GM18520 (cell line): ENCODE measurements around the gene SLC2A11.
"Not testable (repeated sequence)": the region's sequence is repeated elsewhere in the genome, so short reads cannot be mapped to it uniquely, and the experiment has no call there.

ENCODE experiments used
- ATAC-seq: cut with Tn5 transposase; IDR thresholded peaks from one replicate; pipeline ENCODE4 v1.9.1; 2021; ENCODE audit not compliant: unreplicated experiment

SLC2A11 gene

GRCh38 chr22:23884140-23884539 lies 26.5 kb downstream of the SLC2A11 start:
- no peak for ATAC-seq

GRCh38 chr22:23888615-23889401 lies 31.1 kb downstream of the SLC2A11 start:
- no peak for ATAC-seq

DNA sequence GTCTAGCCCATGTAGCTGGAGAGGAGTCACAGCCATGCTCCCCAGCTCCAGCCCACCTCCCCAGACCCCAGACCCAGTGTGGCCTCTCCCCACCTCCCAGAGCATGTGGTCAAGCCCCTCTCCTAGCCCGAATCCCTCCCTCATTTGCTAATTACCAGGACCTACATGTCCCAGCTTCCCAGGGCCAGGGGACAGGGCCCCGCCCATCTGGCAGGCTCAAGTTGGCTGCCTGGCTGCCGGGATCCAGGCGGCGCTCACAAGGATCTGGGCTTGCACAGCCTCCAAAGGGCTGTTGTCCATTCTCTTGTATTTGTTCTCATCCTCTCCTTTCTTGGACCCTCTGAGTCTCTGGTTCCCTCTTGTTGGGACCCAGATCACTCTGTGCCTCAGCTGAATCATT lies 31.9 kb downstream of the SLC2A11 start:
- ATAC-seq = no peak

GRCh38 chr22:23891726-23892125 lies 34.1 kb downstream of the SLC2A11 start:
- no peak for ATAC-seq

DNA sequence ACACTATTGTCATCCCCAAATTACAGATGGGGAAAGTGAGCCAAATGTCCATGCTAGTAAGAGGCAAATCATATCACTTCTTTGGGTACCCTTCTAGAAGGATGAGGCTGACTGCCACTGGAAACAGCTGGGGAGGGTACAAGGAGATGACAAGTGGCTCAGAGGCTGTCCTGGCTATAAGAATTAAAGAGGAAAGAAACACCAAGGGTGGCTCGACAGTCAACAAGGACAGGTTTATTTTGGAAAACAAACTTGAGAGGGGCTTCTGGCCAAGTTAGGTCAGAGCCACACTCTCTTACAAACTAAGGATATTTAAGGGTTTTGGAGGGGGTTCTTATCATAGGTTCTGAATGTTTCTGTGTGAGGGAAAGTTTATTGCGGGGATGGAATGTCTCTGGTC lies 34.5 kb downstream of the SLC2A11 start:
- no peak for ATAC-seq

GRCh38 chr22:23892706-23893105 lies 35.0 kb downstream of the SLC2A11 start:
- no peak for ATAC-seq

- no peak for ATAC-seq
These were observed 35.7 kb downstream of the SLC2A11 start for GRCh38 chr22:23893121-23893944.

- ATAC-seq = peak; percentile 89
These were observed 36.5 kb downstream of the SLC2A11 start, which contains the start of gene MIF for GRCh38 chr22:23893945-23894709. MIF (plus strand) TSS chr22:23894383; CDS start chr22:23894475, 92 bp downstream.

DNA sequence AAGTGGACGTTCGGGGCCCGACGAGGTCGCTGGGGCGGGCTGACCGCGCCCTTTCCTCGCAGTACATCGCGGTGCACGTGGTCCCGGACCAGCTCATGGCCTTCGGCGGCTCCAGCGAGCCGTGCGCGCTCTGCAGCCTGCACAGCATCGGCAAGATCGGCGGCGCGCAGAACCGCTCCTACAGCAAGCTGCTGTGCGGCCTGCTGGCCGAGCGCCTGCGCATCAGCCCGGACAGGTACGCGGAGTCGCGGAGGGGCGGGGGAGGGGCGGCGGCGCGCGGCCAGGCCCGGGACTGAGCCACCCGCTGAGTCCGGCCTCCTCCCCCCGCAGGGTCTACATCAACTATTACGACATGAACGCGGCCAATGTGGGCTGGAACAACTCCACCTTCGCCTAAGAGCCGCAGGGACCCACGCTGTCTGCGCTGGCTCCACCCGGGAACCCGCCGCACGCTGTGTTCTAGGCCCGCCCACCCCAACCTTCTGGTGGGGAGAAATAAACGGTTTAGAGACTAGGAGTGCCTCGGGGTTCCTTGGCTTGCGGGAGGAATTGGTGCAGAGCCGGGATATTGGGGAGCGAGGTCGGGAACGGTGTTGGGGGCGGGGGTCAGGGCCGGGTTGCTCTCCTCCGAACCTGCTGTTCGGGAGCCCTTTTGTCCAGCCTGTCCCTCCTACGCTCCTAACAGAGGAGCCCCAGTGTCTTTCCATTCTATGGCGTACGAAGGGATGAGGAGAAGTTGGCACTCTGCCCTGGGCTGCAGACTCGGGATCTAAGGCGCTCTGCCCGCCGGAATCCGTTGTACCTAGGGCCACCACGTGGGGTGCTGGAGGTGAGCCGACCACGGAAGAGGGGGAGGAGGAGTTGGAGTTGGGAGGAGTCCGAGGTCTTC lies 37.3 kb downstream of the SLC2A11 start:
- peak; percentile 5 for ATAC-seq

DNA sequence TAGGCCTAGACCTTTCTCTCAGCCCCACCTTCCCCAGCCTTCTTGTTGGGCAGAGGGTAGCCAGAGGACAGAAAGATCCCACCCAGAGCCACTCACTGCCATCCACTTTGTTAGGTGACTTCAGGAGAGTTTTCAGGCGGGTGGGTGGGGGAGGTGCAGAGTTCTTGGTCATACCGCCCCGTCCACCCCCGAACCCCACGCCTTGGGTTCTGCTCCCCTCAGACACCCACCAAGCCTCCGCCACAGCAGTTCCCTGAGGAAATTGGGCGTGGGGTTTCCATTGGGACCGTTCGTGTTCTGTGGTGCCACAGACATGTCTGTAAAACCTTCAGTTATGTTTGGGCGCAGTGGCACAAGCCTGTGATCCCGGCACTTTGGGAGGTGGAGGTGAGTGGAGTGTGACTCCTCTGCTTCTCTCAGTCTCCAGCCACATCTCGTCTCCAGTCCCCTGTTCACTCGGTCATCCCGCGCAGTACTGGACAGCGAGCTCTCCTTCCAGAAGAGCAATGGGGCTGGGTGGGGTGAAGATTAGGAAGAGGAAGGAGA lies 38.0 kb downstream of the SLC2A11 start:
- no peak for ATAC-seq

GRCh38 chr22:23896166-23896522 lies 38.5 kb downstream of the SLC2A11 start:
- no peak for ATAC-seq

- no peak for ATAC-seq
These were observed 39.0 kb downstream of the SLC2A11 start for GRCh38 chr22:23896523-23897186.

- no peak for ATAC-seq
These were observed 39.6 kb downstream of the SLC2A11 start for GRCh38 chr22:23897320-23897719.

GRCh38 chr22:23898006-23898974 lies 40.6 kb downstream of the SLC2A11 start:
- no peak for ATAC-seq

DNA sequence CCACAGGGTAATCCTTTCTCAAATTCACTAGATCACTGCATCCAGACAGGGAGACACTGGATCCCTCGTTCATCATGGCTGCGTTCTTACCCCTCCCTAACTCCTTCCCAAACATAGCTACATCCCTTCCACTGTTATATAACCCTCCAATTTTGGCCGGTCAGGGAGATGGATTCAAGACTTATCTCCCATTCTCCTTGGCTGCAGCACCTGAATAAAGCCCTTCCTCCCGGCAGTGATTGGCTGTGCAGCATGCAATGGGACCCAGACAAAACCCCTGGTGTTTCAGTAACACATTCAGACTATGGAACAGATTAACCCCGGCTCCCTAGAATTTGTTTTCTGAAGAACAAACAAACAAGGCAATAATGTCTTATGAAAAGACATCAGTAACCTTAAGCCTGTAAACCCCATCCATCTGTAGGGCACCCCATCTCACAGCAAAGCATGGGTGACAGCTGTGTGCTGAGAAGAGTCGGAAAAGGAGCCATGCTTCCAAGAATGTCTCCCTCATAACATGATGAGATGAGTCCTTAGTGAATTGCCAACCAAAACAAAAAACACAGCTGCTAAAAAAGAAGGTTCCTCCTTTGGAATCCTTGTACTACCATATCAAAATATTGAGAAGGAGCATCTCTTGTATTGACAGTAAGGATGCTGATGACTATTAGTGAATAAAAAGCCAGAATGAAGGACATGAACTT lies 41.5 kb downstream of the SLC2A11 start:
- no peak for ATAC-seq

GRCh38 chr22:23900227-23900626 lies 42.6 kb downstream of the SLC2A11 start:
- not testable (repeated sequence) for ATAC-seq

DNA sequence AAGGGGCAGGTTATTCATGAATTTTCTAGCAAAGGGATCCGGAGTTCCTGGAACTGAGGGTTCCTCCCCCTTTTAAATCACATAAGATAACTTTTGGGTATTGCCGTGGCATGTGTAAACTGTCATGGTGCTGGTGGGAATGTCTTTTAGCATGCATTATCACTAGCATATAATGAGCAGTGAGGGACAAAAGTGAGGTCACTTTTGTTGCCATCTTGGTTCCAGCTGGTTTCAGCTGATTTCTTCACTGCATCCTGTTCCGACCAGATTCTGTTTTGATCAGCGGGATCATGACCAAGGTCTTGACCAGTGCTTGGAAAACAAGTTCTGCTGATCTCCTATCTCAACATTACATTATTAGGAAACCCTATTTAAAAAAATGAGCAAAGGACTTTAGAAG lies 43.9 kb downstream of the SLC2A11 start:
- no peak for ATAC-seq
